HepG2 (cell line): Measurements from ENCODE around the gene EEPD1. TPM values are rescaled to one million over a fixed set of nuclear protein-coding genes. Genes with fewer than 3 reads are reported as not detected.

Experiments
- AHR ChIP-seq: IDR thresholded peaks from 2 replicates; pipeline ENCODE4 v1.6.1; 2018; ENCODE audit warnings: missing genetic modification reagents, missing compliant biosample characterization
- CREM ChIP-seq, 2 experiments: sonication (generic) in 1 of 2; formaldehyde crosslinking in 1 of 2; IDR thresholded peaks; 2 replicates each; pipeline versions ENCODE4 v1.4.0 to v1.6.1; 2016 to 2020; ENCODE audit warnings: antibody characterized with exemption in 1 of 2, mild to moderate bottlenecking in 1 of 2, missing genetic modification reagents in 1 of 2
- DRAP1 ChIP-seq: IDR thresholded peaks from 2 replicates; pipeline ENCODE4 v1.6.1; 2016; ENCODE audit warnings: missing genetic modification reagents, missing compliant biosample characterization
- ELF1 ChIP-seq: sonication (generic); formaldehyde crosslinking; IDR thresholded peaks from 2 replicates; pipeline ENCODE4 v1.4.0; 2020; ENCODE audit warnings: missing genetic modification reagents
- MLX ChIP-seq: IDR thresholded peaks from 2 replicates; pipeline ENCODE4 v1.6.1; 2016
- PHF20 ChIP-seq: sonication (generic); formaldehyde crosslinking; IDR thresholded peaks from 2 replicates; pipeline ENCODE4 v1.5.0; 2020; ENCODE audit warnings: mild to moderate bottlenecking, missing genetic modification reagents
- PLSCR1 ChIP-seq: sonication (generic); formaldehyde crosslinking; IDR thresholded peaks from 2 replicates; pipeline ENCODE4 v1.5.0; 2020; ENCODE audit warnings: missing genetic modification reagents, mild to moderate bottlenecking, borderline replicate concordance
- RARG ChIP-seq: sonication (generic); formaldehyde crosslinking; IDR thresholded peaks from 2 replicates; pipeline ENCODE4 v1.4.0; 2020; ENCODE audit warnings: low read depth, mild to moderate bottlenecking, missing genetic modification reagents
- RBFOX2 ChIP-seq: fragments of 200-400 bp; formaldehyde crosslinking; IDR thresholded peaks from 2 replicates; pipeline ENCODE4 v1.6.1; 2017; ENCODE audit warnings: low read depth, mild to moderate bottlenecking, low read length
- SMAD9 ChIP-seq: sonication (generic); formaldehyde crosslinking; IDR thresholded peaks from 2 replicates; pipeline ENCODE4 v1.5.1; 2020; ENCODE audit warnings: mild to moderate bottlenecking, missing genetic modification reagents
- SNAI1 ChIP-seq: sonication (generic); formaldehyde crosslinking; IDR thresholded peaks from 2 replicates; pipeline ENCODE4 v1.5.0; 2020; ENCODE audit warnings: mild to moderate bottlenecking, missing genetic modification reagents, borderline replicate concordance
- THAP7 ChIP-seq: sonication (generic); formaldehyde crosslinking; IDR thresholded peaks from 2 replicates; pipeline ENCODE4 v1.8.1; 2023; ENCODE audit warnings: mild to moderate bottlenecking, missing genetic modification reagents
- ZNF17 ChIP-seq: sonication (generic); formaldehyde crosslinking; IDR thresholded peaks from 2 replicates; pipeline ENCODE4 v1.5.0; 2020; ENCODE audit warnings: mild to moderate bottlenecking, missing genetic modification reagents
- ZNF205 ChIP-seq: IDR thresholded peaks from 2 replicates; pipeline ENCODE4 v1.6.1; 2018; ENCODE audit warnings: missing biosample characterization, missing genetic modification reagents
- ZNF253 ChIP-seq: sonication (generic); formaldehyde crosslinking; IDR thresholded peaks from 2 replicates; pipeline ENCODE4 v1.8.0; 2022; ENCODE audit warnings: mild to moderate bottlenecking, missing genetic modification reagents, borderline replicate concordance
- ZNF547 ChIP-seq: sonication (generic); formaldehyde crosslinking; IDR thresholded peaks from 2 replicates; pipeline ENCODE4 v1.5.1; 2020; ENCODE audit warnings: mild to moderate bottlenecking, missing genetic modification reagents
- ZNF574 ChIP-seq: sonication (generic); formaldehyde crosslinking; IDR thresholded peaks from 2 replicates; pipeline ENCODE4 v1.4.0; 2020; ENCODE audit warnings: missing genetic modification reagents
- ZNF687 ChIP-seq: sonication (generic); formaldehyde crosslinking; IDR thresholded peaks from 2 replicates; pipeline ENCODE4 v1.5.1; 2020; ENCODE audit warnings: mild to moderate bottlenecking, missing genetic modification reagents, moderate library complexity
- ZNF691 ChIP-seq: sonication (generic); formaldehyde crosslinking; IDR thresholded peaks from 2 replicates; pipeline ENCODE4 v1.4.0; 2020; ENCODE audit warnings: missing genetic modification reagents, low read depth, mild to moderate bottlenecking, borderline replicate concordance
- ZNF768 ChIP-seq: sonication (generic); formaldehyde crosslinking; IDR thresholded peaks from 2 replicates; pipeline ENCODE4 v1.4.0; 2020; ENCODE audit warnings: missing genetic modification reagents
- polyA plus RNA-seq, 8 experiments: library from polyadenylated mRNA; depleted of rRNA in 3 of 8; stranded (reverse) in 7 of 8; unstranded in 1 of 8; fragments of >200 nt; fragmentation: Illumina TruSeq in 4 of 8; extraction: Trizol in 4 of 8; gene quantifications; 2 replicates each; pipeline versions ENCODE4 v1.2.1 to v1.2.3, GENCODE V29; 2011 to 2016; ENCODE audit warnings: low read depth in 4 of 8, missing spikeins in 1 of 8, mixed read lengths in 1 of 8; ENCODE audit not compliant: insufficient read depth in 1 of 8
- total RNA-seq, 5 experiments: library from RNA; depleted of rRNA; stranded (reverse); fragments of >200 nt; fragmentation: Illumina TruSeq; extraction: Trizol; gene quantifications; 2 replicates each; pipeline ENCODE4 v1.2.3, GENCODE V29; 2016; ENCODE audit warnings: low read depth in 1 of 5

The EEPD1 gene
- total and polyA plus RNA-seq, 2 of the 13 experiments (the other 11 are each of a cell fraction or from before 2014, with no cell fraction given): 10.1 to 16.4 TPM

- no peak for TF ChIP-seq ZNF253 (CRISPR knock-in tag)
- no peak for TF ChIP-seq MLX (CRISPR knock-in tag)
- TF ChIP-seq ZNF768 (CRISPR knock-in tag): no peak
- no peak for TF ChIP-seq ZNF687 (CRISPR knock-in tag)
- no peak for TF ChIP-seq ZNF17 (CRISPR knock-in tag)
- TF ChIP-seq ZNF205 (CRISPR knock-in tag): 0 out of 2 replicates have a peak, but pooled peaks have one; percentile 44
- no peak for TF ChIP-seq THAP7 (CRISPR knock-in tag)
- no peak for TF ChIP-seq RBFOX2
- no peak for TF ChIP-seq RARG (CRISPR knock-in tag)
- TF ChIP-seq ZNF547: no peak
- TF ChIP-seq AHR: no peak
- TF ChIP-seq ELF1 (CRISPR knock-in tag): no peak
- no peak for TF ChIP-seq ZNF574 (CRISPR knock-in tag)
- TF ChIP-seq PHF20 (CRISPR knock-in tag): no peak
- TF ChIP-seq CREM (IDR thresholded peaks at IDR 0.05): peak; percentile 56; the same call in 1 of the 2 replicates
- TF ChIP-seq CREM (CRISPR knock-in tag; IDR thresholded peaks at IDR 0.05): no peak
- TF ChIP-seq ZNF691: no peak
- no peak for TF ChIP-seq PLSCR1 (CRISPR knock-in tag)
- peak; percentile 32; the same call in 1 of the 2 replicates for TF ChIP-seq DRAP1
- no peak for TF ChIP-seq SMAD9 (CRISPR knock-in tag)
- TF ChIP-seq SNAI1: no peak
Observed at GRCh38 chr7:36165059-36165458, 12.0 kb downstream of the EEPD1 start (continued).
